OCI-LY1 (cell line): ENCODE data around the gene TSPAN6.

Source experiments
- H2AFZ ChIP-seq: fragments of 200-600 bp; sonication (generic), shearing (Covaris generic); 2 replicates; pipeline ENCODE4 v1.6.0; 2014; ENCODE audit warnings: antibody characterized with exemption, mild to moderate bottlenecking, low read length
- H3F3A ChIP-seq: fragments of 200-600 bp; sonication (generic), shearing (Covaris generic); 2 replicates; pipeline ENCODE4 v1.6.0; 2014; ENCODE audit warnings: mild to moderate bottlenecking, antibody characterized with exemption, low read length, moderate library complexity; ENCODE audit not compliant: insufficient read depth
- H3K27ac ChIP-seq: fragments of 200-600 bp; sonication (generic); 2 replicates; pipeline ENCODE4 v1.5.1; 2014; ENCODE audit warnings: low read length, mixed run types, mild to moderate bottlenecking, low read depth; ENCODE audit not compliant: poor library complexity, severe bottlenecking
- H3K27me3 ChIP-seq: fragments of 200-600 bp; sonication (generic); 2 replicates; pipeline ENCODE4 v1.6.0; 2014; ENCODE audit warnings: antibody characterized with exemption, mild to moderate bottlenecking, low read length, moderate library complexity; ENCODE audit not compliant: insufficient read depth
- H3K36me3 ChIP-seq: fragments of 200-600 bp; sonication (generic); 2 replicates; pipeline ENCODE4 v1.6.1; 2014; ENCODE audit warnings: mild to moderate bottlenecking, antibody characterized with exemption, low read length, moderate library complexity, mixed read lengths; ENCODE audit not compliant: insufficient read depth
- H3K4me1 ChIP-seq: fragments of 200-600 bp; sonication (generic); 2 replicates; pipeline ENCODE4 v1.5.1; 2014; ENCODE audit warnings: mild to moderate bottlenecking, low read length, moderate library complexity; ENCODE audit not compliant: insufficient read depth, severe bottlenecking
- H3K4me2 ChIP-seq: fragments of 200-600 bp; sonication (generic), shearing (Covaris generic); 2 replicates; pipeline ENCODE4 v1.6.1; 2014; ENCODE audit warnings: low read length
- H3K4me3 ChIP-seq: fragments of 200-600 bp; sonication (generic); 2 replicates; pipeline ENCODE4 v1.5.1; 2014; ENCODE audit warnings: low read length, low read depth, mild to moderate bottlenecking, mixed read lengths; ENCODE audit not compliant: poor library complexity, severe bottlenecking
- H3K79me2 ChIP-seq: fragments of 200-600 bp; shearing (Covaris generic); 2 replicates; pipeline ENCODE4 v1.6.1; 2016; ENCODE audit warnings: mixed run types, low read length, mixed read lengths; ENCODE audit not compliant: insufficient read depth
- H3K9ac ChIP-seq: fragments of 200-600 bp; sonication (generic), shearing (Covaris generic); 2 replicates; pipeline ENCODE4 v1.6.1; 2014; ENCODE audit warnings: mild to moderate bottlenecking, low read length, mixed read lengths
- H3K9me2 ChIP-seq: fragments of 200-600 bp; sonication (generic), shearing (Covaris generic); 2 replicates; pipeline ENCODE4 v1.6.1; 2014; ENCODE audit warnings: low read depth, mild to moderate bottlenecking, low read length, mixed read lengths
- H3K9me3 ChIP-seq: fragments of 200-600 bp; shearing (Covaris generic); 2 replicates; pipeline ENCODE4 v1.6.1; 2014; ENCODE audit warnings: low read length, mixed read lengths
- H4K20me1 ChIP-seq: fragments of 200-600 bp; sonication (generic), shearing (Covaris generic); 2 replicates; pipeline ENCODE4 v1.6.0; 2016; ENCODE audit warnings: mild to moderate bottlenecking, low read length; ENCODE audit not compliant: insufficient read depth
- CTCF ChIP-seq: fragments of 200-600 bp; sonication (generic), shearing (Covaris generic); IDR thresholded peaks from 2 replicates; pipeline ENCODE4 v1.5.1; 2017; ENCODE audit warnings: mild to moderate bottlenecking, antibody characterized with exemption, low read length, moderate library complexity, mixed read lengths
- EZH2 ChIP-seq: fragments of 200-600 bp; sonication (generic), shearing (Covaris generic); IDR thresholded peaks from 2 replicates; pipeline ENCODE4 v1.8.0; 2017; ENCODE audit warnings: borderline replicate concordance, mixed run types, mild to moderate bottlenecking, antibody characterized with exemption, low read length, moderate library complexity, mixed read lengths

TSPAN6 gene

GRCh38 chrX:100672966-100673365 lies 36.4 kb upstream of the TSPAN6 start:
- TF ChIP-seq EZH2: no peak
- TF ChIP-seq CTCF: no peak
- no peaks in the 10 kb centered on the region for H3K9me3 ChIP-seq
- no peaks in the 10 kb centered on the region for H3K79me2 ChIP-seq
- H2AFZ ChIP-seq: no peak overlapping the region
- no peaks in the 10 kb centered on the region for H4K20me1 ChIP-seq
- no peaks in the 10 kb centered on the region for H3K27me3 ChIP-seq
- no peak overlapping the region for H3K27ac ChIP-seq
- H3K4me2 ChIP-seq: no peak overlapping the region
- no peaks in the 10 kb centered on the region for H3F3A ChIP-seq
- H3K4me1 ChIP-seq: no peaks in the 10 kb centered on the region
- no peaks in the 10 kb centered on the region for H3K9me2 ChIP-seq
- H3K9ac ChIP-seq: no peak overlapping the region
- no peak overlapping the region for H3K4me3 ChIP-seq
- no peaks in the 10 kb centered on the region for H3K36me3 ChIP-seq

- no peaks in the 10 kb centered on the region for H3K4me1 ChIP-seq
- no peaks in the 10 kb centered on the region for H3K9me2 ChIP-seq
- H3K36me3 ChIP-seq: no peaks in the 10 kb centered on the region
- H3F3A ChIP-seq: no peaks in the 10 kb centered on the region
- H3K4me3 ChIP-seq: no peak overlapping the region
- no peak overlapping the region for H3K4me2 ChIP-seq
- H3K9me3 ChIP-seq: no peaks in the 10 kb centered on the region
- no peaks in the 10 kb centered on the region for H4K20me1 ChIP-seq
- H3K27me3 ChIP-seq: no peaks in the 10 kb centered on the region
- no peak overlapping the region for H2AFZ ChIP-seq
- H3K79me2 ChIP-seq: no peaks in the 10 kb centered on the region
- TF ChIP-seq EZH2: no peak
- TF ChIP-seq CTCF: no peak
- no peak overlapping the region for H3K9ac ChIP-seq
- no peak overlapping the region for H3K27ac ChIP-seq
Measured at GRCh38 chrX:100663642-100664041, 27.0 kb upstream of the TSPAN6 start.

- Histone ChIP-seq H3K4me2 (no peak overlapping the region), H2AFZ (no peak overlapping the region), H3K9me3 (no peaks in the 10 kb centered on the region), H3K79me2 (no peaks in the 10 kb centered on the region), H3K4me3 (no peak overlapping the region), H3F3A (no peaks in the 10 kb centered on the region), H3K36me3 (no peaks in the 10 kb centered on the region), H3K27ac (no peak overlapping the region), H3K9ac (no peak overlapping the region), H3K9me2 (no peaks in the 10 kb centered on the region), H3K4me1 (no peaks in the 10 kb centered on the region), H3K27me3 (no peaks in the 10 kb centered on the region), H4K20me1 (no peaks in the 10 kb centered on the region)
- TF ChIP-seq EZH2: no peak
- no peak for TF ChIP-seq CTCF
Measured at GRCh38 chrX:100662796-100663195, 26.2 kb upstream of the TSPAN6 start.
